GM21367 (cell line): ENCODE measurements around the gene GABRB3.

Experiments used
- ATAC-seq: cut with Tn5 transposase; IDR thresholded peaks from one replicate; pipeline ENCODE4 v1.9.1; 2021; ENCODE audit not compliant: unreplicated experiment

Gene GABRB3

DNA sequence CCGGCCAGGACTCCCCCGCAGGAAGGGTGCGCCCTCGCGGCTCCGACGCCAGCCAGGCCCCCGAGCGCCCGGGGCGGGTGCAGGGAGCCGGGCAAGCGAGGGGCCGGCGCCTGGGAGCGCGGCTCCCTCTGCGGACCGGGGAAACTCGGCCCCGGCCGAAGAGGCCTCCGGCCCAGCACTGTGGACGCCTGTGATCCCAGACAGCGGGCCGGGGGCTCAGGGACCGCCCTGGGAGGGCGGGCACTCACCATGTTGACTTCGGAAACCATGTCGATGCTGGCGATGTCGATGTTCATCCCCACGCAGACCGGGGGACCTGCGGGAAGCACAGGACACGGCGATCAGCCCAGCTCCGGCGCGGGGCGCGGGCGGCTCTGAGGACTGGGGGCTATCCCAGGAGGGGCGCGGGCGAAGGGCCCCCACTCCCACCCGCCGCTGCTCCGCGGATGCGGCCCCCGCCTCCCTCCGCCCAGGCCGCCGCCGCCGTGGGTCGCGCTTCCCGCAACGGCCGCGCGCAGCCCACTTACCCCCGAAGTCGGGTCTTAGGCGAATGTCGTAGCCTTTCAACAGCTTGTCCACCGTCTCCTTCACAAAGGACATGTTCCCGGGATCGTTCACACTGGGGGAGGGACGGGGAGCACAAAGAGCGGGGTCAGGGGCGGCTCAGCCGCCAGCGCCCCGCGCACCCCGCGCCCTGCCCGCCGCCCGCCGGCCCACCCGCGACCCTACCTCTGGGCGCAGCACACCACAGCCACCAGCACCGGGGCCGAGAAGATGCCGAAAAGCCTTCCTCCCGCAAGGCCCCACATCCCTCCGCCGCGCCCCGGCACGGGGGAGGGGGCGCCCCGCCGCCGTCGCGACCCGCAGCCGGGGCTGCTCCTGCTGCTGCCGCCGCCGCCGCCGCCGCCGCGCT is at the start of gene GABRB3:
TSS of gene GABRB3 (minus strand) at position 913 of the 913 bp plus-strand sequence.
- ATAC-seq, result no peak

DNA sequence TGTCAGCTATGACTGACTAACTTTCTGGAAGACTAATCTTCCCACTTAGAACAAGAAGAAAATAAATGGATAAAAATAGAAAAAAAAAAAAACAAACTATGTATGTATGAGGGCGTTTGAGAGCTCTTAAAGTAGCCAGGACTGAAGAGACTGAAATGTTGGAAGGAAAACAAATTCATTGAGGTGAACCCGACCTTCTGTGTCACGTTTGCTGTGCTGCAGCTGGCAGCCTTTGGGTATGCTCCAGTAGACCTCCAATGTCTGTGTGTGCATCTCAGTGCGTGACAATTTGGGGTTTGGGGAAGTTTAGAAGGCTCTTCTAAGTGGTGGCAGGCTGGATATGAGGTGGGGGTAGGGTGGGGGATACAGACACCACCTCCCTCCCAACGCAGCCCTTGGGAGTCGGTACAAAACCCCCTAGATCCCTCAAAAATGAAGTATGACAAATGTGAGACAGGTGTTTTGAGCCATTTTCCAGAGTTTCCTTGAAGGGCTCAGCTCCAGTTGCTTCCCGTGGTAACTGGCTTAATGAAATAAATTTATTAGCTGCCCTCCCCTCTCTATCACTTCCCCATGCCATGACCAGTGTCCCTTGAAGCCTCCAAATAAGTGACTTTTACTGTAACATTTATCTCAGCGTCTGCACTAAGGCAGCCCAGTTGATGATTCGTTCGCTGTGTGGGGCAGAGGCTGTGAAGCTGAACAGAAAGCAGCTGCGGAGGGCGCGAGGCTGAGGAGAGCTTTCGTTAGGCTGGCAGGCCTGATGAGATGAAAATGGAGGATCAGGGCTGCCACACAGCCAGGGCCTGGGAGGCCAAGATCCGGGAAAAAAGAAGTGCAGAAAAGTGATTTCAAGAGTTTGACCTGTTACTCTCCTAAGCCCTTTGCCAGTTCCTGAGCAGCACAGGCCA is 34.9 kb upstream of the GABRB3 start:
- ATAC-seq, result no peak

DNA sequence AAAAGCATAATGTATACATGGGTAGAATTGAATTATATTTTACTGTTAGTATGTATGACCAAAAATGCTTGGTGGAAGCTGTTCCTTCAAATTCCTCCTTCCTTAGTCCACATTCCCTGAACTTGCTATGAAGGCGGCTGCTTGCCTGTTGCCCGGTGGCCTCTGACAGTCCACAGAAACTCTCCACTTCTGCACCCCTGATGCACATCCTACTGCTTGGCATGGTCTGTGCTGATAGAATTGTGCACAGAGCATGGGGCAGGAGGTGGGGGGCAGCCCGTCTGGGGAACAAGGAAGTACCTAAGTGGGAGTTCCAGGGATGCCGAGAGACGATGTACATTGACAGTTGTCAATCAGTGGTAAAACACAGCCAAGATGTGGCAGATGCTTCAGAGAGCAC is 33.7 kb upstream of the GABRB3 start:
- no peak for ATAC-seq

DNA sequence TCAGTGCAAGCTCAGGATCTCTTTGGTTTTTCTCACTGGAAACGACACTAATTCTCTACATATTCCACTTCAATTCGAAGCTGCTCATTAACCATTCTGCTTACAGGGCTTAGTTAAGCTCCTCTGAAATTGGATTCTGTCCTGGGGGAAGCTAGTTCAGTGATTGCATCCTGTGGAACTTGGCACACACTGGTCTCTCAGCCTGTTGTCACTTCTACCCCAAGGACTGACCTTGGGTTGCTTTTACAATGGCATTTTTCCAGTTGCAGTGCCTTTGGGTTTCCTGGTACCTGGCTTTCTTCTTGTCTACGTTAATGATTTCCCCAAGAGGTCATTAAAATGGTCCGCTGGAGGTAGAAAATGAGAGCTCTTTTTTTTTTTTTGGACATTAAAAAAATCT is 33.3 kb upstream of the GABRB3 start:
- no peak for ATAC-seq

DNA sequence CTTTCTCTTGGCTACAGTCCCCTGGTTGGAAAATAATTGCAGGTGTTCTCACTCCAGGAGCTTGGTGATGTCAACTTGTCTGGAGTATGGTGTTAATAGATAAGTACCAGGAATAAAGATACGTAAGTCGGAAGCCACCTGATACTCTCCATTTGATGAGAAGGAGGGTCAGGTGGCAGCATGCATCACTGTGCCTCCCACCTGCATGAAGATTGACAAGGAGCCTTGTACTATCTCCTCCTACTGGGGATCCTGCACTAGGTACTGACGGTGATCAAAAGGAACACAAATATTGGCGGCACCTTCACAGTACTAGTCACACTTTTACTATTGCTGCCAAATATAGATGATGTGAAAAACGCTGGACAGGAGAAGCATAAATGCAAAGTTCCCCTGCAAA is 32.6 kb upstream of the GABRB3 start:
- no peak for ATAC-seq

DNA sequence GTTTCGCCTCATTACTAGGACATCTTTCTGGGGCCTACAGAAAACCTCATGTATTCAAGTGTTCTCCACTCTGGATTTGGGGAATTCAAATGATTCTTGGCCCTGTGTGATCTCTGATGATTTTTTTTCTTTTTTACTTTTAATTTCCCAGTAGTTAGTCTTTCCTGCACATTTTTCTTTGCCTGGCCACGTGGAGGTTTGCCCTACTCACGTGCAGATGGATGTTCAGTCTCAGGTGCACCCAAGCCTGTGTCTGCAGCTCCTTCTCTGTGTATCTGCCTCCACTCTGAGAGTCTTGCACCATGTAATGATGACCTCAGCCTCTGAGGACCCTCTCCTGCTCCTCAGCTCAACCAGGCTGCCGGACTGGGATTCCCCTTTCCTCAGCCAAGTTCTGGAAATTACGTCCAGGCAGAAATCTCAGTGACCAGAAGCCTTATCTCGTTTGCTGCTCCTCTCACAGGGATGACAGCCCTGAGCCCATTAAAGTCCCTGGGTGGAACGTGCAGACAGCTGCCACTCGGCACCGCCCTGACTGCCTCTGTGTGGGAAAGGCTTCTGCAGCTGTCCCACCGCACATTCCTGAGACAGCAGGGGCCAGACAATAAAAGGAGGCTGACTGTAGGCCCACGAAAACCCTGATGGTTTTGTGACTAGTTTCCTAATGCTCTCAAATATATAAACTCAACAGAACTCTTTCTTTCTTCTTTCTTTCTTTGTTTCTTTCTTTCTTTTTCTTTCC is 31.4 kb upstream of the GABRB3 start:
- no peak for ATAC-seq

DNA sequence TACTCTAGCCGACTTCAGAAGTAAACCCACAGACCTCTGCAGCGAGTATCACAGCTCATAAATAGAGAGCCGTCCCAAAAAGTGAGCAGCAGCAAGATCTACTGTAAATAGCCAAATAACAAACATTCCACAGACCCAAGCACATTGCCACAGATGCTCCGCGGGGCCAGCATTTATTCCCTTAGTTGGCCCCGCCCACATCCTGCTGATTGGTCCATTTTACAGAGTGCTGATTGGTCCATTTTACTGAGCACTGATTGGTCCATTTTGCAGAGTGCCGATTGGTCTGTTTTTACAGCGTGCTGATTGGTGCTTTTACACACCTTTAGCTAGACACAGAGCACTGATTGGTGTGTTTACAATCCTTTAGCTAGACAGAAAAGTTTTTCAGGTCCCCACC is 17.3 kb upstream of the GABRB3 start:
- ATAC-seq, result no peak

DNA sequence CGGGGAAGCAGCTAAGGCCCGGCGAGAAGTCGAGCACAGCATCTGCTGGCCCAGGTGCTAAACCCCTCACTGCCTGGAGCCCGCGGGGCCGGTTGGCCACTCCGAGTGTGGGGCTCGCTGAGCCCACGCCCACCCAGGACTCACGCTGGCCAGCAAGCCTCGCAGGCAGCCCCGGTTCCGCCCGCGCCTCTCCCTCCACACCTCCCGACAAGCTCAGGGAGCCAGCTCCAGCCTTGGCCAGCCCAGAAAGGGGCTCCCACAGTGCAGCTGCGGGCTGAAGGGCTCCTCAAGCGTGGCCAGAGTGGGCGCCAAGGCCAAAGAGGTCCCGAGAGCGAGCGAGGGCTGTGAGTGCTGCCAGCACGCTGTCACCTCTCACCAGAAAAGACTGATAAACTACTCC is 8.9 kb upstream of the GABRB3 start:
- no peak for ATAC-seq

DNA sequence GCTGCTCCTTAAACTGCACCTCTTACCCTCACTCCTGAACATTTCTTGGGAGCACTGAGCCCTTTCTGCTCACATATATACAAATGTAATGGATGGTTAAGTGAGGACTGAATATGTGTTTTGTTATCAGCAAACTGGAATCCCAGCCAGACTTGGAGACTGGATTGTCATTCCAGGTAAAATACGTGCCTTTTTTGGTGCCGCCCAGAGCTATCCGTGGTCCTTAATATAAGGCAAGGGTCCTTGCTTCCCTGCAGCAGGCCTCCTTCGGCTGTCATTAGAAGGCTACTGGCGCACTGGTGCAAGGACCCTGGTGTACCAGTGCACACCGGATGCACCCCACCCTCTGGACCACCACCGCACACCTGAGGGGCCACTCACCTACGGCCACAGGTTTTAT is 1.1 kb upstream of the GABRB3 start:
- ATAC-seq, result no peak

DNA sequence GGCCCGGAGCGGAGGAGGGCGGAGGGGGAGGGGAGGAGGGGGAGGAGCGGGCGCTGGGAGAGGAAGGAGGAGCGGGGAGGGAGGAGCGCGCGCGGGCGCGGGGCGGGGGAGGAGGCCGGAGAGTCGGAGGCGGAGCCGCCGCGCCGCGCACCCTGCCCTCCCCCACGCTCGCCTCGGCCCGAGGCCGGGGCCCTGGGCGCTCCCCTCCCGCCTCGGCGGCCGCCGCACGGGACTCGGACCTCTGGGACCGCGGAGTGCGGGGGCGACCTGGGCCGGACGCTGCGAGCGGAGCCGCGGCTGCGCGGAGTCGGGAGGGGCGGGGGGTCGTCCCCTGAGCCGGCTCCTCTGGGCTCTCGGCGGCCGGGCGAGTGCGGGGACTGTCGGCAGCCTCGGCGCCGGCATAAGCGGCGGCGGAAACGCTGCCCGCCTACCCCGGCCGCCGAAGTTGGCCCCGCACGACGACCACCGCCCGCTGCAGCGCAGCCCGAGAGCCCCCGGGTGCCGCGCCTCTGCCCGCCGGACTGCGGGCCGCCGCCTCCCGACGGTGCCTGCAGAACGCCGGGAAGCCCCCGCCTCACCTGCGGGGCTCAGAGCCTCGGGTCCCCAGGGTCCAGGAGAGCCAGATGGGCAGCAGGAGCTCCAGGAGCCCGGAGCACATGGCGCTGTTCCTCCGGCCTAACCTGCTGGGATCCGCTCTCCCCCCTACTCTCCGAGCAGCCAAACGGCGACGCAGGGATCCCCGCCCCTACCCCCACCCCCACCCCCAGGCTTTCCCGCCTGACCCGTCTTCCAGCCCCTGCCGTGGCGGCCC is 406 bp upstream of the GABRB3 start:
- no peak for ATAC-seq

DNA sequence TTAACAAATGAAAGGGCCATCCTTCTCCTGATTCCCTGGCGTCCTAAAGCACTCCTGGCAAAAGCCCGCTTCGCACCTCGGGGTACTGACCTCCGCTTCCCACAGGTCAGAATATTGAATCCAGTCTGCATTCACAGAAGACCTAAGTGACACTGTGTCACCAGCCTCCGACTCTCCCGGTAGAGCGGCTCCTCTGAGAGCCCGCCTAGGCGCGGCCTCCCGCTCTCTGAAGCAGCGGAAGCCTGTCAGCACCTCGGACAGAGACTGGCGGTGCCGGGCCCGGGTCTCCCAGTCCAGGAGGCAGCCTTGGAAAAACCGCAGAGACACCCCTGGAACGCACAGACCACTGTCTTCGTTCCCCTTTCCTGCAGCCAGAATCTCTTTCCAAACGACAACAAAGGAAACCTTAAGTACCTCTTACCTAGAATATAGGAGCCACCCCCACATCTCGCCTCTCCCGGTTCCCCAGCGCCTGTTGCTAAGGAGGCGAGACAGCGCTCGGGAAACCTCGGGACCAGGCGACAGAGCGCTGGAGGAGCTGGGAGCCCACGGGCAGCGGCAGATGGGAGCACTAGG is 1.2 kb downstream of the GABRB3 start:
- ATAC-seq, result no peak

DNA sequence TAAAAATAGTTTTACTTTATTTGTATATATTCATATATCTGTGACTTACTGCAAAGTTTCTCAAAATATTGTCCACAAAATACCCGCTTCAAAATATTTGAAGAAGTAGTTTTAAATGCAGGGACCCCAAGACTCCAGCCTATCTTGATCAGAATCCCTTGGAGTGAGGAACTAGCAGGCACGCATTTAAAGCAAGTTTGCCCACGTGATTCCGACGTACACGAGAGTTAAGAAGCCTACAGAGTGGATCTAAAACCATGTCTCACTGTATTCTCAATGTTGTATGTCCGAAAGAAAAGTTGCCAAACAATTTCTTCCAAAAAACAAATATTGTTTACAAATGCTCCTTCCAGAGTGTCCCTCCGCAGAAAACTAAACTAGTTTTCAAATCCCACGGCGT is 1.7 kb downstream of the GABRB3 start:
- ATAC-seq, result no peak

DNA sequence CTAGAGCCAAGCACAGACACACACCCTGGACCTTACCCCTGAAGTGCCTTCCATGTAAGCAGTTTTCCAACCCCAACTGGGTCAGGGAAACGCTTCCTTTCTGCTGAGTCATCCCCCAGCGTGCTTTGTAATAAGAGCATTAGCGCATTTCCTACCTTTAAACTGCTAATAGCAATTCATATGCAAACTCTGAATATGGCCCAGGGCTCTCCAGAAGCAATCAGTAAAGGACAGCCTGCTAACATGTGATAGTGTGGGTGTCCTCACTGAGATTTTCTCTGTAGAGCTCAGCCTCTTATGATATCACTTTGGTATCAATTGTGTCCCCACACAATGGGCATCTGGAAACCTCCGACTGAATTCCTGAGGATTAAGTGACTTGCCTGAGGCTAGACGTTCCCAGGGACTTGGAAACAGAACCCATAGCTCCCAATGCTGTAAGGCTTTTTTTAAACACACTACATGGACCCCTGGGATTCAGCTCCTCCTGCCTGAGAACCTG is 5.6 kb downstream of the GABRB3 start:
- no peak for ATAC-seq

DNA sequence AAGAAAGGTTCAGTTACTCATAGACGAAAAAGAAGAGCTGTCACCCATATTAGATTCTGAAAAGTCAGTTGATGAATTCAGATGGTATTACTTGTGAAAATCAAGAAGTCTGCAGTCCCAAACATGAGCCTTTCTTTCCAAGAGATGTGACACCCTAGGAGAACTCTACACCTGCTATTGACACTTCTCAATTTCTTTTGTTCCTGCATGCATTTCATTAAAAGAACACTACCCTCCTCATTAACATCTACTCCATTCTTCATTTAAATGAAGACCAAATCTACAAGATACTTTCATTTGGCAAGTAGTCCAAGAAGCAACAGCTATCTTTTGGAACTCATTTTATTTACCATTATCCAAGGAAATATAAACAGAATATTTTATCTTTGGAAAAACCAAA is 6.6 kb downstream of the GABRB3 start:
- no peak for ATAC-seq

DNA sequence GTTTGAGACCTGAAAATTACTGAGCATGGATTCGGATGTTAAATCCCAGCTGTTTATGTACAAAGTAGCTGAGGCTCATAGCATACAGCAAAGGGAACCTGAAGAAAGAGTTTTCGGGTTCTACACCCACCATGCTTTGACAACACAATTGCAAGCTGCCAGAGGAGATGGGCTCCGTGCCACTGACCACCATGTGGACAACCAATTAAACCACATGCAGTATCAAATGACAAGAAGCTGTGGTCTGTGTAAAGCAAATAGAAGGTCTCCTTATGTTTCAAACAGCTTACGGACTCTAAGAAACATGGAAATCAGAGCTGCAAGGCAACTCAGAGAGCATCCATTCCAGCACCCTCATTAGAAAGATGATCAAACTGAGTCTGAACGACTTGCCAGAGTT is 12.9 kb downstream of the GABRB3 start:
- ATAC-seq, result no peak

DNA sequence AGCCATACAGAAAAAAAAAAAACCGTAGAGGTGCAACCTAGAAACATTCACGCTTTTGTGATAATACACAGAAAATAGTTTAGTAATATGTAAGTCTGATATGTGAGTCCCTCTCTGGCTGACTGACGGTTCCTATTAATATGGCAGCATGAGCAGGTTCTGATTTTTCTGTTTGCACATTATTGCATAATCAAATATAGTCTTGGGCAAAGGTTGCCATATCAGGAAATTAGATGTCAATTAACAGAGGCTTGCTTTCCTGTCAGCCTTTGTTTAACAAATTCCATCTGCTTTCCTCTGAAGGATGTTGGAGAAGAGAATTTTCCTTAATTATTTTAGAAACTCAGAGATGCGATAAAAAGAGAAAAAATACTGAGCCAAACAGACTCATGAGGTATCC is 14.8 kb downstream of the GABRB3 start:
- ATAC-seq, result no peak

DNA sequence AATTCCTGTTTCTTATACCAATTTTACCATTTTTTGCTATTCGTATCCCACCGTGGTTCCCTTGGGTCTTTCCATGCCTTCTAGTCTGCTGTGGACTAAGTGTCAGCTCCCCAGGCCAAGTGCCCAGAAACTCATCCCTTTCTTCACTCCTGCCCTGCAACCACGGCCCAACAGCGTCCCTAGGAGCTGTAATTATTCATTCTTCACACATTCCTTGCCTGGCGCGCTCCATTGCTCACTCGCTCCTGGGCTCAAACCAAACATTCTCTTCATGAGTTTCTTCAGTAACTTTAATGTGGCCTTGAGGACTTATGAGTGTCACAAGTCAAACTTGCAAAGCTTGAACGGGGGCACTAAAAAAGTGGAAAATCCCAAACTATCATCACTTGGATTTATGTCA is 15.7 kb downstream of the GABRB3 start:
- no peak for ATAC-seq

DNA sequence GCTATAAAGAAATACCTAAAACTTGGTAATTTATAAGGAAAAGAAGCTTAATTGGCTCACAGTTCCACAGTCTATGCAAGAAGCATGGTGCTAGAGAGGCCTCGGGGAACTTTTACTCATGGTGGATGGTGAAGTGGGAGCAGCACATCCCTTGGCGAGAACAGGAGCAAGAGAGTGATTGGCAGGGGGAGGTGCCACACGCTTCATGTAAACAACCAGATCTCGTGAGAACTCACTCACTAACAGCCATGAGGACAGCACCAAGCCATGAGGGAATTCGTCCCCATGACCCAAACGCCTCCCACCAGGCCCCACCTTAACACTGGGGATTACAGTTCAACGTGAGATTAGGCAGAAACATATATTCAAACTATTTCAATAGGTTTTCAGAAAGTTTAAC is 28.0 kb downstream of the GABRB3 start:
- no peak for ATAC-seq

DNA sequence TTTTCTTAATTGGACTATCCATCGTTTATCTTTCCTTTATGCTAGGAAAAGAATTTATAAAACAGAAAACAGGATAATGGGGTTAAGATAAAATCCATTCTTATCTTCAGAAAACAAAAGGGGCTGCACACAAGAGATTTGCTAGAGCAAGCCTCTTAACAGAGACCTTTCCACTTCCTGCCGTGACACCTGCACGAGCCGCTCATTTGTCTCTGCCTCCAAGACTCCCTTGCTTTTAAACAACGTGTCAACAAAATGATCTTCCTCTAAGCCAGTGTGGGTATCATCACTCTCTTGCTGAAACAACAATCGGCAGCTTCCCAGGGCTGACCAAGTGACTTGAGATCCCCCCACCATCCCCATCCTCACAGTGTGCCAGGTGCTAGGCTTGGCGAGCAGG is 33.1 kb downstream of the GABRB3 start:
- no peak for ATAC-seq

DNA sequence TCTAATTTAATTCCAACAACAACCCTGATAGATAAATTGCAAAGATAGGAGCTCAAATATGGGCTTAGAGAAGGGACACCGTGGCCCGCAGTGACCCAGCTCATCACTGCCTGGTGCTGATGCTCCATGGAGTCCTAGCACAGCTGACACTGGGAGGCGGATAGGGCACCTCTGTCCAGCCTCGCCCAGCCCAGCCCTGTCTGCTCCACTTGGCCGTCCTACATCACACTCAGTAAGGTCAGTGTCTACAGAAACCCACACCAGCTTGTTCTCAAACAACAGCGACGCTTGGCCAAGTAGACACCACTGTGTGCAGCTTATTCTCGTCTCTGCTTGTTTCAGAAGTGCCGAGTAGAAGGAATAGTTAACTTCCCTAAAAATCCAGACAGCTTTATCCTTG is 33.9 kb downstream of the GABRB3 start:
- no peak for ATAC-seq
